Neural cell (in vitro differentiated cells): ENCODE measurements around the gene EIF4A2. TPM values are rescaled to one million over a fixed set of nuclear protein-coding genes. Genes with fewer than 3 reads are reported as not detected.

Source experiments
- H2AFZ ChIP-seq: fragments of 200-600, 300-800 bp; sonication (generic), shearing (Covaris generic); 2 replicates; pipeline ENCODE4 v1.6.0; 2014; ENCODE audit warnings: low read depth, mild to moderate bottlenecking, antibody characterized with exemption, low read length, moderate library complexity
- H3F3A ChIP-seq: fragments of 200-600 bp; shearing (Covaris generic); 2 replicates; pipeline ENCODE4 v1.6.1; 2016; ENCODE audit warnings: mild to moderate bottlenecking, moderate library complexity, mixed read lengths, antibody characterized with exemption, low read length; ENCODE audit not compliant: insufficient read depth, poor library complexity, severe bottlenecking
- H3K27ac ChIP-seq: fragments of 200-600, 300-800 bp; sonication (generic), shearing (Covaris generic); 2 replicates; pipeline ENCODE4 v1.5.1; 2014; ENCODE audit warnings: mild to moderate bottlenecking, low read length, moderate library complexity
- H3K27me3 ChIP-seq: fragments of 300-800, 200-600 bp; sonication (generic), shearing (Covaris generic); 2 replicates; pipeline ENCODE4 v1.6.0; 2014; ENCODE audit warnings: mild to moderate bottlenecking, low read depth, low read length, moderate library complexity; ENCODE audit not compliant: insufficient read depth
- H3K36me3 ChIP-seq: fragments of 300-800, 200-600 bp; sonication (generic), shearing (Covaris generic); 2 replicates; pipeline ENCODE4 v1.5.1; 2014; ENCODE audit warnings: mild to moderate bottlenecking, antibody characterized with exemption, low read length, moderate library complexity; ENCODE audit not compliant: insufficient read depth
- H3K4me2 ChIP-seq: fragments of 300-800, 200-600 bp; sonication (generic), shearing (Covaris generic); 2 replicates; pipeline ENCODE4 v1.6.0; 2014; ENCODE audit warnings: mild to moderate bottlenecking, low read length
- H3K4me3 ChIP-seq: fragments of 300-800, 200-600 bp; sonication (generic), shearing (Covaris generic); 2 replicates; pipeline ENCODE4 v1.5.1; 2014; ENCODE audit warnings: mild to moderate bottlenecking, low read length, moderate library complexity
- H3K79me2 ChIP-seq: fragments of 200-600 bp; shearing (Covaris generic); replicated peaks from 2 replicates; pipeline ENCODE4 v1.6.0; 2014; ENCODE audit warnings: mild to moderate bottlenecking, low read length, moderate library complexity; ENCODE audit not compliant: insufficient read depth
- H3K9ac ChIP-seq: fragments of 300-800, 200-600 bp; sonication (generic), shearing (Covaris generic); 2 replicates; pipeline ENCODE4 v1.6.1; 2016; ENCODE audit warnings: mild to moderate bottlenecking, low read length, mixed read lengths
- H3K9me2 ChIP-seq: fragments of 200-600 bp; shearing (Covaris generic); 2 replicates; pipeline ENCODE4 v1.6.1; 2016; ENCODE audit warnings: mild to moderate bottlenecking, low read length, mixed read lengths; ENCODE audit not compliant: insufficient read depth
- H3K9me3 ChIP-seq: fragments of 200-600, 300-800 bp; sonication (generic), shearing (Covaris generic); 2 replicates; pipeline ENCODE4 v1.6.1; 2016; ENCODE audit warnings: mild to moderate bottlenecking, mixed run types, low read length, moderate library complexity, mixed read lengths
- H4K20me1 ChIP-seq: fragments of 200-600 bp; shearing (Covaris generic); 2 replicates; pipeline ENCODE4 v1.6.1; 2016; ENCODE audit warnings: mild to moderate bottlenecking, mixed run types; ENCODE audit not compliant: insufficient read depth
- CTCF ChIP-seq: fragments of 450-650 bp; IDR thresholded peaks from 2 replicates; pipeline ENCODE4 v1.5.1; 2014; ENCODE audit warnings: antibody characterized with exemption, mild to moderate bottlenecking, moderate library complexity; ENCODE audit not compliant: poor library complexity, severe bottlenecking
- EP300 ChIP-seq: fragments of 450-650 bp; conservative IDR thresholded peaks from 2 replicates; pipeline ENCODE4 v1.6.1; 2014; ENCODE audit warnings: antibody characterized with exemption, mild to moderate bottlenecking, moderate library complexity; ENCODE audit not compliant: poor library complexity, severe bottlenecking
- EZH2 ChIP-seq: fragments of 200-600, 300-800 bp; shearing (Covaris generic), sonication (generic); IDR thresholded peaks from 2 replicates; pipeline ENCODE4 v1.6.1; 2014; ENCODE audit warnings: antibody characterized with exemption, low read length, borderline replicate concordance, mild to moderate bottlenecking; ENCODE audit not compliant: insufficient read depth, poor library complexity, severe bottlenecking
- MXI1 ChIP-seq: fragments of 450-650 bp; conservative IDR thresholded peaks from 2 replicates; pipeline ENCODE4 v1.6.1; 2014; ENCODE audit warnings: antibody characterized with exemption, mild to moderate bottlenecking; ENCODE audit not compliant: poor library complexity, severe bottlenecking
- POLR2AphosphoS5 ChIP-seq: IDR thresholded peaks from 2 replicates; pipeline ENCODE4 v1.6.1; 2012
- RAD21 ChIP-seq: fragments of 450-650 bp; conservative IDR thresholded peaks from 2 replicates; pipeline ENCODE4 v1.6.1; 2014; ENCODE audit warnings: antibody characterized with exemption, mild to moderate bottlenecking, moderate library complexity
- REST ChIP-seq: IDR thresholded peaks from 2 replicates; pipeline ENCODE4 v1.6.1; 2012; ENCODE audit warnings: borderline replicate concordance
- SMC3 ChIP-seq: fragments of 450-650 bp; conservative IDR thresholded peaks from 2 replicates; pipeline ENCODE4 v1.6.1; 2014; ENCODE audit warnings: antibody characterized with exemption, mild to moderate bottlenecking, moderate library complexity; ENCODE audit not compliant: poor library complexity
- TAF1 ChIP-seq: IDR thresholded peaks from 2 replicates; pipeline ENCODE4 v1.6.1; 2012; ENCODE audit warnings: low read depth
- polyA plus RNA-seq: library from polyadenylated mRNA; depleted of rRNA; stranded (reverse); fragments of >200 nt; gene quantifications from 2 replicates; pipeline ENCODE4 v1.2.3, GENCODE V29; 2014

Gene EIF4A2
- polyA plus RNA-seq, 1 donor from 2014 or later, result 3,298 TPM

- peaks cover 31% of the 10 kb centered on the region for H3K79me2 ChIP-seq
- H3K9me2 ChIP-seq, result no peaks in the 10 kb centered on the region
- no peak for TF ChIP-seq REST
- TF ChIP-seq EZH2, result no peak
- TF ChIP-seq MXI1, result no peak
- no peak for TF ChIP-seq TAF1
- TF ChIP-seq EP300, result no peak
- TF ChIP-seq RAD21, result no peak
- TF ChIP-seq POLR2AphosphoS5, result no peak
- TF ChIP-seq CTCF, result no peak
- no peak for TF ChIP-seq SMC3
- H3F3A ChIP-seq, result peaks cover 5% of the 10 kb centered on the region
- no peaks in the 10 kb centered on the region for H3K27me3 ChIP-seq
- H3K36me3 ChIP-seq, result peaks cover 36% of the 10 kb centered on the region
- H3K9ac ChIP-seq, result no peak overlapping the region
- H3K4me3 ChIP-seq, result no peak overlapping the region
- H3K4me2 ChIP-seq, result no peak overlapping the region
- H3K27ac ChIP-seq, result no peak overlapping the region
- no peak overlapping the region for H2AFZ ChIP-seq
- H4K20me1 ChIP-seq, result peaks cover 45% of the 10 kb centered on the region
- no peaks in the 10 kb centered on the region for H3K9me3 ChIP-seq
Observed at GRCh38 chr3:186789554-186790260, 6.3 kb downstream of the EIF4A2 start.

GRCh38 chr3:186790261-186790981, 7.0 kb downstream of the EIF4A2 start:
- H3K4me2 ChIP-seq, result no peak overlapping the region
- H3K4me3 ChIP-seq, result no peak overlapping the region
- H3K79me2 ChIP-seq, result peaks cover 23% of the 10 kb centered on the region
- no peaks in the 10 kb centered on the region for H3F3A ChIP-seq
- no peak overlapping the region for H3K27ac ChIP-seq
- peaks cover 38% of the 10 kb centered on the region for H4K20me1 ChIP-seq
- peaks cover 29% of the 10 kb centered on the region for H3K36me3 ChIP-seq
- TF ChIP-seq RAD21 (no peak), SMC3 (no peak), TAF1 (no peak), POLR2AphosphoS5 (no peak), EP300 (no peak), EZH2 (no peak), MXI1 (no peak), REST (no peak)
- H3K27me3 ChIP-seq, result no peaks in the 10 kb centered on the region
- H3K9me3 ChIP-seq, result no peaks in the 10 kb centered on the region
- H2AFZ ChIP-seq, result no peak overlapping the region
- H3K9me2 ChIP-seq, result no peaks in the 10 kb centered on the region
- H3K9ac ChIP-seq, result no peak overlapping the region
